Measurements from ENCODE around the gene FARS2. TPM values are rescaled to one million over a fixed set of nuclear protein-coding genes. Genes with fewer than 3 reads are reported as not detected.

FARS2 gene
- total RNA-seq, 2 experiments from 2014 or later: 15.7 to 18.5 TPM

GRCh38 chr6:5411414-5411813 lies 150.1 kb downstream of the FARS2 start:
- Mint-ChIP-seq H3K27me3 (no peaks in the 10 kb centered on the region), H3K9me3 (no peaks in the 10 kb centered on the region), H3K27ac (no peak overlapping the region), H3K4me3 (no peak overlapping the region), H3K4me1 (ENCODE audit: low read depth) (no peaks in the 10 kb centered on the region), H3K36me3 (ENCODE audit: low read depth) (peaks cover 11% of the 10 kb centered on the region)
- intact Hi-C loops (cut with micrococcal nuclease): no loop called here
- ChIA-PET POLR2A (no interaction called here), CTCF (no interaction called here)
- DNase-seq (no peak), ATAC-seq (no peak)
- TF ChIP-seq, protein P1, sequence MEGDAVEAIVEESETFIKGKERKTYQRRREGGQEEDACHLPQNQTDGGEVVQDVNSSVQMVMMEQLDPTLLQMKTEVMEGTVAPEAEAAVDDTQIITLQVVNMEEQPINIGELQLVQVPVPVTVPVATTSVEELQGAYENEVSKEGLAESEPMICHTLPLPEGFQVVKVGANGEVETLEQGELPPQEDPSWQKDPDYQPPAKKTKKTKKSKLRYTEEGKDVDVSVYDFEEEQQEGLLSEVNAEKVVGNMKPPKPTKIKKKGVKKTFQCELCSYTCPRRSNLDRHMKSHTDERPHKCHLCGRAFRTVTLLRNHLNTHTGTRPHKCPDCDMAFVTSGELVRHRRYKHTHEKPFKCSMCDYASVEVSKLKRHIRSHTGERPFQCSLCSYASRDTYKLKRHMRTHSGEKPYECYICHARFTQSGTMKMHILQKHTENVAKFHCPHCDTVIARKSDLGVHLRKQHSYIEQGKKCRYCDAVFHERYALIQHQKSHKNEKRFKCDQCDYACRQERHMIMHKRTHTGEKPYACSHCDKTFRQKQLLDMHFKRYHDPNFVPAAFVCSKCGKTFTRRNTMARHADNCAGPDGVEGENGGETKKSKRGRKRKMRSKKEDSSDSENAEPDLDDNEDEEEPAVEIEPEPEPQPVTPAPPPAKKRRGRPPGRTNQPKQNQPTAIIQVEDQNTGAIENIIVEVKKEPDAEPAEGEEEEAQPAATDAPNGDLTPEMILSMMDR (IDR thresholded peaks at IDR 0.05): no peak

GRCh38 chr6:5412017-5412416 lies 150.7 kb downstream of the FARS2 start:
- Mint-ChIP-seq H3K27me3 (no peaks in the 10 kb centered on the region), H3K9me3 (no peaks in the 10 kb centered on the region), H3K36me3 (ENCODE audit: low read depth) (peaks cover 11% of the 10 kb centered on the region), H3K27ac (no peak overlapping the region), H3K4me3 (no peak overlapping the region), H3K4me1 (ENCODE audit: low read depth) (no peaks in the 10 kb centered on the region)
- ChIA-PET CTCF (no interaction called here), POLR2A (no interaction called here)
- intact Hi-C loops (cut with micrococcal nuclease): no loop called here
- TF ChIP-seq, protein P1 (IDR thresholded peaks at IDR 0.05): no peak
- no peak for DNase-seq
- ATAC-seq: no peak

DNA sequence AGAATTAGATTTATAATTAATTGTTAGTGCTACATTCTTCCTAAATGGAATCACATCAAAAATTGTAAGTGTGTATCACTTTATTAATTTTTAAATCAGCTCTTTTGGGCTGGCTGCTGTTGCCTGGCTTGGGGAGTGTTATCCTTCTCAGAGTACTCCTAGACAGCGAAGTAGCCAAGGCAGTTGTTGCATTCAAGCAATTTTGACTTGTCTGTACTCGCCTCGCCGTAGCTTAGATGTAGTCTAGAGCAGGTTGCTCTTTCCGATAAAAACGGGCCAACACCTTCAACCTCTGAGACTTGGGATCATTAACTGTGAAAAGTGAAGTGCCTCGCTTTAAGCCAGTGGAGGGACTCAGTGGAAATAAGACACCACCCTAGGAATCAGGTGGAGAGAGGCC lies 151.3 kb downstream of the FARS2 start:
- Mint-ChIP-seq H3K4me1 (ENCODE audit: low read depth) (no peaks in the 10 kb centered on the region), H3K27ac (no peak overlapping the region), H3K4me3 (no peak overlapping the region), H3K9me3 (peaks cover 2% of the 10 kb centered on the region), H3K27me3 (no peaks in the 10 kb centered on the region), H3K36me3 (ENCODE audit: low read depth) (peaks cover 14% of the 10 kb centered on the region)
- CTCF ChIA-PET: interaction anchor here (1.0 to 1.3 kb wide), 2 partner anchors 10 to 269 kb away, joined by 3 read pairs; no protein-coding TSS in a partner anchor
- DNase-seq (no peak), ATAC-seq (no peak)
- POLR2A ChIA-PET: no interaction called here
- intact Hi-C loops (cut with micrococcal nuclease): no loop called here
- TF ChIP-seq, protein P1 (IDR thresholded peaks at IDR 0.05): no peak

DNA sequence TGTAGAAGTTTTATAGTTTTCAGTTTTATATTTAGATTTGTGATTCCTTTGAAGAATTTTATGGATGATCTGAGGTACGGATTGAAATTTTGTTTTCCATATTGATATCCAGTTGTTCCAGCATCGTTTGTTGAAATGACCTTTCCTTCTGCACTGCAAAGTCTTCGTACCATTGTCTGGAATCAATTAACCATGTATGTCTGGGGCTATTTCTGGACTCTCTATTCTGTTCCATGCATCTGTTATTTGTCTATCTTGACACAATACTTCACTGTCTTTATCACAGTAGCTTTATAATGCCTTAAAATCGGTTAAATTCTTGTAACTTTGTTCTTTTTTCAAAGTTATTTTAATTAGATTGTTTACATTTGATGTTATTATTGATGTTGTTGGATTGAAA lies 154.9 kb downstream of the FARS2 start:
- DNase-seq (no peak), ATAC-seq (no peak)
- TF ChIP-seq, protein P1 (IDR thresholded peaks at IDR 0.05): no peak
- Mint-ChIP-seq H3K27ac (no peak overlapping the region), H3K36me3 (ENCODE audit: low read depth) (peaks cover 22% of the 10 kb centered on the region), H3K4me3 (no peak overlapping the region), H3K4me1 (ENCODE audit: low read depth) (no peaks in the 10 kb centered on the region), H3K9me3 (peaks cover 2% of the 10 kb centered on the region), H3K27me3 (no peaks in the 10 kb centered on the region)
- CTCF ChIA-PET: no interaction called here
- intact Hi-C loops (cut with micrococcal nuclease): no loop called here
- POLR2A ChIA-PET: no interaction called here

DNA sequence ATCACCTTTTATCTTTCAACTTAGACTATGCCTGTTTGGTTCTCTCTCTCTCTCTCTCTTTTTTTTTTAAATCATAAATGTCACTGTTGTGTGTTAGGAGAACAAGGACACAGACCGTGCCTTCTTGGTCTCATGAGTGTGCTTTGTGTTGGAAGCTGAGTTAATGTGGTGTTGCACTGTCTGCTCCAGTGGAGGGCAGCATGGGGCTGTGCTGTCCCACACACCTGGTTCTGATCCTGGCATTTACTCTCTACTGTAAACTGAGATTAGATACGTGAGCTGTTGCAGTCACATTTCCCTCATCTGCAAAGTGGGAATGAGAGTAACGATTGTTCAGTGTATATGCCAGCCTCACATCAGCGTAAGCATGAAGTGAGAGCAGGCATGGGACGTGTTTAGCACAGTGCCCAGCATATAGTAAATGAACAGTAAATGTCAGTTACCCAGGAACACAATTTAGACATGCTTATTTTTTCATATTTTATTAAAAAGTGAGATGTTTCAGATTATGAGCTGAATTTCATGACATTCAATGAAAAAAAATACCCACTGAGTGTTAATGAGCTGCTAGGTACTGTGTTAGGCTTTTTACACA lies 161.1 kb downstream of the FARS2 start:
- ATAC-seq (peak; percentile 49), DNase-seq (peak; percentile 19)
- POLR2A ChIA-PET: no interaction called here
- Mint-ChIP-seq H3K9me3 (peaks cover 1% of the 10 kb centered on the region), H3K27ac (no peak overlapping the region), H3K4me3 (no peak overlapping the region), H3K4me1 (ENCODE audit: low read depth) (peaks cover 11% of the 10 kb centered on the region), H3K36me3 (ENCODE audit: low read depth) (peaks cover 18% of the 10 kb centered on the region), H3K27me3 (no peaks in the 10 kb centered on the region)
- TF ChIP-seq, protein P1 (IDR thresholded peaks at IDR 0.05): peak; percentile 42
- CTCF ChIA-PET: interaction anchor here (0.8 to 1.6 kb wide), 3 partner anchors 9 to 30 kb away, joined by 3 to 5 read pairs (median 3); no protein-coding TSS in a partner anchor
- intact Hi-C loops (cut with micrococcal nuclease): no loop called here

Measured in activated CD8-positive, alpha-beta T cell treated with anti-CD3 and anti-CD28 coated beads for 36 hours (primary cell).